Peyer's patch (tissue), 4 donors: ENCODE measurements around the gene GADL1. TPM values are rescaled to one million over a fixed set of nuclear protein-coding genes. Genes with fewer than 3 reads are reported as not detected.

Source experiments
- DNase-seq, 3 donors: peaks; one replicate each; pipeline ENCODE4 v3.0.0-alpha.2; 2017 to 2019
- H3K27ac ChIP-seq, 4 donors: fragments of 200-600 bp; sonication (generic); one replicate each; pipeline ENCODE4 v1.5.1; 2016 to 2019
- H3K27me3 ChIP-seq, 2 donors: fragments of 200-600 bp; sonication (generic); one replicate each; pipeline ENCODE4 v1.5.1; 2019
- H3K36me3 ChIP-seq, 3 donors: fragments of 200-600 bp; sonication (generic); one replicate each; pipeline ENCODE4 v1.5.1; 2016 to 2019
- H3K4me1 ChIP-seq, 4 donors: fragments of 200-600 bp; sonication (generic); one replicate each; pipeline ENCODE4 v1.5.1; 2016 to 2019
- H3K4me3 ChIP-seq, 4 donors: fragments of 200-600 bp; sonication (generic); 1 replicate in 3 of 4; 2 replicates in 1 of 4; pipeline ENCODE4 v1.5.1; 2016 to 2019; ENCODE audit warnings: mild to moderate bottlenecking in 1 of 4
- H3K9me3 ChIP-seq, 4 donors: fragments of 200-600 bp; sonication (generic); one replicate each; pipeline ENCODE4 v1.5.1; 2016 to 2019; ENCODE audit warnings: mild to moderate bottlenecking in 1 of 4
- POLR2A ChIP-seq, 2 donors: fragments of 450-650 bp; IDR thresholded peaks; one replicate each; pipeline ENCODE4 v1.5.1; 2017; ENCODE audit warnings: antibody characterized with exemption in 2 of 2, mild to moderate bottlenecking in 2 of 2, moderate library complexity in 2 of 2
- total RNA-seq, 4 donors: library from RNA; depleted of rRNA; stranded (reverse); fragments of >200 nt; gene quantifications; one replicate each; pipeline ENCODE4 v1.1.0, GENCODE V29; 2016
- TF ChIP-seq, protein P1 (sequence below), 6 experiments: fragments of 450-650 bp in 4 of 6; fragments of 200-600 bp in 2 of 6; sonication (generic) in 1 of 6; IDR thresholded peaks; one replicate each; pipeline ENCODE4 v1.5.1; 2017 to 2019; ENCODE audit warnings: antibody characterized with exemption in 6 of 6, mild to moderate bottlenecking in 3 of 6, moderate library complexity in 1 of 6

The GADL1 gene
- total RNA-seq, 4 donors from 2014 or later = not detected

DNA sequence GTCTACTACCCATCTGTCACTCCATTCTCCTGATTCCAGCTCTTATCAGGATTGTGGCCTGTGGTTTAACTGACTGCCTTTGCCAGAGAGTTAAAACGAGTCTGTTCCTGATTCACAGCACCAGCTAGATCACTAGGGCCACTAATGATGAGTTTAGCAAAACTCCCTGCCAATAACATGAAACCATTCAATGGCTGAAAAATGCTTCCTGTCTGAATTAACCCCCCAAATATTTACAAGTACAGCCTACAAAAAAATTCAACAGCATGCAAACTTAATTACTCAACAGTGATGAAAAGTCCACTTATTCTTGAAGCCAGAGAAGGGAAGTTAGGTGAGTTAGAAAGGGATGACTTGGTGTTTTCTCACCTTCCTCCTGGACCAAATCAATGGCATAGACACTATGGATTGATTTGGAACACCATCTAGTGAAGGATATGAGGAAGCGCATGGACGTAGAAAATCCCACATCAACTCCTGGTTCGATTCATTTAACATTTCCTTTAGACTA lies 146.6 kb downstream of the GADL1 start:
- TF ChIP-seq POLR2A (IDR thresholded peaks at IDR 0.05) = no peak
- TF ChIP-seq, protein P1, sequence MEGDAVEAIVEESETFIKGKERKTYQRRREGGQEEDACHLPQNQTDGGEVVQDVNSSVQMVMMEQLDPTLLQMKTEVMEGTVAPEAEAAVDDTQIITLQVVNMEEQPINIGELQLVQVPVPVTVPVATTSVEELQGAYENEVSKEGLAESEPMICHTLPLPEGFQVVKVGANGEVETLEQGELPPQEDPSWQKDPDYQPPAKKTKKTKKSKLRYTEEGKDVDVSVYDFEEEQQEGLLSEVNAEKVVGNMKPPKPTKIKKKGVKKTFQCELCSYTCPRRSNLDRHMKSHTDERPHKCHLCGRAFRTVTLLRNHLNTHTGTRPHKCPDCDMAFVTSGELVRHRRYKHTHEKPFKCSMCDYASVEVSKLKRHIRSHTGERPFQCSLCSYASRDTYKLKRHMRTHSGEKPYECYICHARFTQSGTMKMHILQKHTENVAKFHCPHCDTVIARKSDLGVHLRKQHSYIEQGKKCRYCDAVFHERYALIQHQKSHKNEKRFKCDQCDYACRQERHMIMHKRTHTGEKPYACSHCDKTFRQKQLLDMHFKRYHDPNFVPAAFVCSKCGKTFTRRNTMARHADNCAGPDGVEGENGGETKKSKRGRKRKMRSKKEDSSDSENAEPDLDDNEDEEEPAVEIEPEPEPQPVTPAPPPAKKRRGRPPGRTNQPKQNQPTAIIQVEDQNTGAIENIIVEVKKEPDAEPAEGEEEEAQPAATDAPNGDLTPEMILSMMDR (IDR thresholded peaks at IDR 0.05) = peak in 3 of 6 experiments; percentile 38 to 52 (median 46)
- Histone ChIP-seq H3K4me3 (no peak overlapping the region), H3K27me3 (no peaks in the 10 kb centered on the region), H3K27ac (no peak overlapping the region), H3K9me3 (no peaks in the 10 kb centered on the region), H3K4me1 (no peaks in the 10 kb centered on the region), H3K36me3 (no peaks in the 10 kb centered on the region)
- DNase-seq = no peak

GRCh38 chr3:30743641-30744317 lies 150.7 kb downstream of the GADL1 start:
- no peaks in the 10 kb centered on the region for H3K4me1 ChIP-seq
- no peak overlapping the region for H3K27ac ChIP-seq
- H3K27me3 ChIP-seq = no peaks in the 10 kb centered on the region
- no peak for TF ChIP-seq POLR2A (IDR thresholded peaks at IDR 0.05)
- TF ChIP-seq, protein P1 (IDR thresholded peaks at IDR 0.05) = no peak
- H3K4me3 ChIP-seq = no peak overlapping the region
- H3K36me3 ChIP-seq = no peaks in the 10 kb centered on the region
- DNase-seq = no peak
- no peaks in the 10 kb centered on the region for H3K9me3 ChIP-seq

DNA sequence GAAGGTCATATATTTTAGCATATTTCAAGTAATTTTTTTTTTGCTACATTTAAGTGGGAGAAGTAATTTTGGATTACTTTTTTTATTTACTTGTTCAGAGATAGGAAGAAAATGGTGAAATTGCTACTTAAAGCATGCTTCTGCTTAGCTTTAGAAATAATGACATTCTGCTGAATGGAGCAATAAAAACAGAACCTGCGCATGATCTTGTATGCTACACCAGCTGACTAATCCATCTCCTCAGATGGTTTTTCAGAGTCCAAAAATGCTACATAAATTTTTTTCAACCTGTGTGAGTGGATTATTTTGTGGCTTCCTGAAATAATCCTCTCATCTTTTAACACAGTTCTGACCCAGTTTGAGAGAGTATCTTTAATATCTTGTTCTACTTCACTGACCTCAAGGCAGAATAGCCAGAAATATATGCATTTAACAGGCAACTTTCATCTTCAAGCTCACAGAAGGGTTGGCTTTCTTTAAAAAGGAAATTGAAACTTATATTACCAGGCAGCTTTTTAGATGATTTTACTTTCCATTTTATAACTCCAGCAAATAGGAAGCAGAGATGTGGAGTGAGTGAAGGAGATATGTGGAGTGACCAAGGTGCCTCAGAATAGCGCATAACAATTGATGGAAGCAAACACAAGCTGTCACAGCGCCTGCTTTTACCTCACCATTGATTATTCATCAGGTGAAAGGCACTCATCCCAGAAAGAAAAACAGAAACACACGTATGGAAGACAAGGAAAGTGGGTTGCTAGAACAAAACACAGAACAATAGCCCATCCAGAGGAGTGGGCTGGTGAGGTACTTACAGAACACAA lies 151.5 kb downstream of the GADL1 start:
- Histone ChIP-seq H3K4me3 (no peak overlapping the region), H3K36me3 (no peaks in the 10 kb centered on the region), H3K4me1 (no peaks in the 10 kb centered on the region), H3K9me3 (no peaks in the 10 kb centered on the region), H3K27ac (no peak overlapping the region), H3K27me3 (no peaks in the 10 kb centered on the region)
- no peak for DNase-seq
- TF ChIP-seq, protein P1 (IDR thresholded peaks at IDR 0.05) = no peak
- no peak for TF ChIP-seq POLR2A (IDR thresholded peaks at IDR 0.05)

GRCh38 chr3:30741889-30742288 lies 152.6 kb downstream of the GADL1 start:
- DNase-seq = no peak
- no peaks in the 10 kb centered on the region for H3K27me3 ChIP-seq
- H3K9me3 ChIP-seq = no peaks in the 10 kb centered on the region
- no peak overlapping the region for H3K4me3 ChIP-seq
- no peaks in the 10 kb centered on the region for H3K4me1 ChIP-seq
- no peaks in the 10 kb centered on the region for H3K36me3 ChIP-seq
- no peak overlapping the region for H3K27ac ChIP-seq
- TF ChIP-seq, protein P1 (IDR thresholded peaks at IDR 0.05) = no peak
- no peak for TF ChIP-seq POLR2A (IDR thresholded peaks at IDR 0.05)

- no peaks in the 10 kb centered on the region for H3K36me3 ChIP-seq
- no peaks in the 10 kb centered on the region for H3K4me1 ChIP-seq
- H3K9me3 ChIP-seq = no peaks in the 10 kb centered on the region
- H3K27me3 ChIP-seq = no peaks in the 10 kb centered on the region
- no peak for DNase-seq
- TF ChIP-seq, protein P1 (IDR thresholded peaks at IDR 0.05) = no peak
- no peak for TF ChIP-seq POLR2A (IDR thresholded peaks at IDR 0.05)
- no peak overlapping the region for H3K27ac ChIP-seq
- no peak overlapping the region for H3K4me3 ChIP-seq
Measured at GRCh38 chr3:30738605-30739004, 155.9 kb downstream of the GADL1 start.
